Loucy (cell line): ENCODE results near the gene MVD.

Experiments
- H2AFZ ChIP-seq: fragments of 200-600 bp; sonication (generic); 2 replicates; pipeline ENCODE4 v1.6.0; 2016; ENCODE audit warnings: antibody characterized with exemption, mild to moderate bottlenecking, low read length, moderate library complexity
- H3F3A ChIP-seq: fragments of 200-600 bp; 2 replicates; pipeline ENCODE4 v1.6.0; 2016; ENCODE audit warnings: antibody characterized with exemption, low read depth, mild to moderate bottlenecking
- H3K27me3 ChIP-seq: fragments of 200-600 bp; sonication (generic); 2 replicates; pipeline ENCODE4 v1.6.1; 2014; ENCODE audit warnings: low read length, mild to moderate bottlenecking; ENCODE audit not compliant: insufficient read depth, poor library complexity, severe bottlenecking
- H3K36me3 ChIP-seq: fragments of 200-600 bp; sonication (generic); 2 replicates; pipeline ENCODE4 v1.6.1; 2016; ENCODE audit warnings: low read length; ENCODE audit not compliant: insufficient read depth
- H3K4me1 ChIP-seq: fragments of 200-600 bp; sonication (generic); 2 replicates; pipeline ENCODE4 v1.5.1; 2014; ENCODE audit warnings: low read length, mild to moderate bottlenecking; ENCODE audit not compliant: insufficient read depth, poor library complexity, severe bottlenecking
- H3K4me2 ChIP-seq: fragments of 200-600 bp; sonication (generic); 2 replicates; pipeline ENCODE4 v1.6.0; 2014; ENCODE audit warnings: antibody characterized with exemption, low read length, low read depth, mild to moderate bottlenecking; ENCODE audit not compliant: poor library complexity, severe bottlenecking
- H3K4me3 ChIP-seq: fragments of 200-600 bp; sonication (generic); 2 replicates; pipeline ENCODE4 v1.5.1; 2014; ENCODE audit warnings: low read length, mild to moderate bottlenecking, mixed read lengths; ENCODE audit not compliant: poor library complexity, severe bottlenecking
- H3K79me2 ChIP-seq: fragments of 200-600 bp; sonication (generic); 2 replicates; pipeline ENCODE4 v1.6.1; 2014; ENCODE audit warnings: low read length; ENCODE audit not compliant: insufficient read depth
- H3K9ac ChIP-seq: fragments of 200-600 bp; sonication (generic); 2 replicates; pipeline ENCODE4 v1.6.0; 2014; ENCODE audit warnings: mild to moderate bottlenecking, low read depth, low read length, moderate library complexity; ENCODE audit not compliant: poor library complexity, severe bottlenecking
- H3K9me2 ChIP-seq: fragments of 200-600 bp; sonication (generic); replicated peaks from 2 replicates; pipeline ENCODE4 v1.6.1; 2016; ENCODE audit warnings: low read depth, low read length, mixed read lengths
- H3K9me3 ChIP-seq: fragments of 200-600 bp; sonication (generic); 2 replicates; pipeline ENCODE4 v1.6.1; 2014; ENCODE audit warnings: mild to moderate bottlenecking, antibody characterized with exemption, low read length, low read depth; ENCODE audit not compliant: insufficient read depth
- H4K20me1 ChIP-seq: fragments of 200-600 bp; sonication (generic); 2 replicates; pipeline ENCODE4 v1.6.0; 2014; ENCODE audit warnings: antibody characterized with exemption, low read length, mild to moderate bottlenecking; ENCODE audit not compliant: insufficient read depth, poor library complexity, severe bottlenecking
- EZH2phosphoT487 ChIP-seq: fragments of 200-600 bp; IDR thresholded peaks from 2 replicates; pipeline ENCODE4 v1.6.1; 2018; ENCODE audit warnings: antibody characterized with exemption, mild to moderate bottlenecking, moderate library complexity, borderline replicate concordance
- TF ChIP-seq, protein P1 (sequence below): fragments of 200-600 bp; sonication (generic); conservative IDR thresholded peaks from 2 replicates; pipeline ENCODE4 v1.5.1; 2014; ENCODE audit warnings: mild to moderate bottlenecking, antibody characterized with exemption, low read length

Gene MVD

DNA sequence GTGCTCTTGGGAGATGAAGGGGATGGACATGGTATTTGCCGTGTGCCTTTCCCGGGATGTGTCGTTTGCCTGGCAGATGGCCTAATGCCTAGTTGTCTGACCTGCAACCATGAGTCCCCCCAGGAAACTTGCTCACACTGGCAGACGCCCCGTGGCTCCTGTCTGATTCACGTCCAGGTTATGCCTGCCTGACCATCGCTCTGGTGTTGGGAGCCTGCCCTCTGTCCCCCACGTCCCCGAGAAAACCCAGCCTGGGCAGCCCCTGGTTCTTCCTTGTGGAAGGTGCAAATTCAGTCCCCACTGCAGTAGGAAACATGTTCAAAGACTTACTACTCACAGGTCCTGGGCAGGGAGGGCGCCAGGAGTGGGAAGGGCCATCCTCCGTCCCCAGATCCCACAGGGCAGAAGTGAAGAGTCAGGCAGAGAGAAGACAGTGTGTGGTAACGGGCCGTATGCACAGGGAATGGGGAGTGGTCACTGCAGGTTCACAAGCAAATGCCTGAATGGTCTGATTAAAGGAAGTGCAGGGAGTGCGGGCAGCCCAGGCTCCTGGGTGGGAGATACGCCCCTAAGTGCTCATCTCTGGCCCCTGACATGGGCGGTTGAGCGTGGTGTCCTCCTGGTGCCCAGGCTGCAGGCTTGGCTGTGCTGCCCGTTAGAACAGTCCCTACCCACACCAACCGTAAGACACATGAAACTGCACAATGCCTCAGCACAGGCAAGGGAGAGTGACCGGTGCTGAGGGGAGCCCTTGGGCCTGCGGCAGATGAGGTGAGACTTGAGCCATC lies 27.6 kb upstream of the MVD start:
- Histone ChIP-seq H3K9me2 (no peaks in the 10 kb centered on the region), H3K4me2 (no peak overlapping the region), H3K4me1 (peaks cover 3% of the 10 kb centered on the region), H3K9ac (no peak overlapping the region), H3F3A (no peaks in the 10 kb centered on the region), H3K36me3 (no peaks in the 10 kb centered on the region), H4K20me1 (no peaks in the 10 kb centered on the region), H2AFZ (no peak overlapping the region), H3K27me3 (no peaks in the 10 kb centered on the region), H3K9me3 (no peaks in the 10 kb centered on the region), H3K79me2 (no peaks in the 10 kb centered on the region), H3K4me3 (no peak overlapping the region)
- TF ChIP-seq, protein P1, sequence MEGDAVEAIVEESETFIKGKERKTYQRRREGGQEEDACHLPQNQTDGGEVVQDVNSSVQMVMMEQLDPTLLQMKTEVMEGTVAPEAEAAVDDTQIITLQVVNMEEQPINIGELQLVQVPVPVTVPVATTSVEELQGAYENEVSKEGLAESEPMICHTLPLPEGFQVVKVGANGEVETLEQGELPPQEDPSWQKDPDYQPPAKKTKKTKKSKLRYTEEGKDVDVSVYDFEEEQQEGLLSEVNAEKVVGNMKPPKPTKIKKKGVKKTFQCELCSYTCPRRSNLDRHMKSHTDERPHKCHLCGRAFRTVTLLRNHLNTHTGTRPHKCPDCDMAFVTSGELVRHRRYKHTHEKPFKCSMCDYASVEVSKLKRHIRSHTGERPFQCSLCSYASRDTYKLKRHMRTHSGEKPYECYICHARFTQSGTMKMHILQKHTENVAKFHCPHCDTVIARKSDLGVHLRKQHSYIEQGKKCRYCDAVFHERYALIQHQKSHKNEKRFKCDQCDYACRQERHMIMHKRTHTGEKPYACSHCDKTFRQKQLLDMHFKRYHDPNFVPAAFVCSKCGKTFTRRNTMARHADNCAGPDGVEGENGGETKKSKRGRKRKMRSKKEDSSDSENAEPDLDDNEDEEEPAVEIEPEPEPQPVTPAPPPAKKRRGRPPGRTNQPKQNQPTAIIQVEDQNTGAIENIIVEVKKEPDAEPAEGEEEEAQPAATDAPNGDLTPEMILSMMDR, result no peak
- no peak for TF ChIP-seq EZH2phosphoT487

DNA sequence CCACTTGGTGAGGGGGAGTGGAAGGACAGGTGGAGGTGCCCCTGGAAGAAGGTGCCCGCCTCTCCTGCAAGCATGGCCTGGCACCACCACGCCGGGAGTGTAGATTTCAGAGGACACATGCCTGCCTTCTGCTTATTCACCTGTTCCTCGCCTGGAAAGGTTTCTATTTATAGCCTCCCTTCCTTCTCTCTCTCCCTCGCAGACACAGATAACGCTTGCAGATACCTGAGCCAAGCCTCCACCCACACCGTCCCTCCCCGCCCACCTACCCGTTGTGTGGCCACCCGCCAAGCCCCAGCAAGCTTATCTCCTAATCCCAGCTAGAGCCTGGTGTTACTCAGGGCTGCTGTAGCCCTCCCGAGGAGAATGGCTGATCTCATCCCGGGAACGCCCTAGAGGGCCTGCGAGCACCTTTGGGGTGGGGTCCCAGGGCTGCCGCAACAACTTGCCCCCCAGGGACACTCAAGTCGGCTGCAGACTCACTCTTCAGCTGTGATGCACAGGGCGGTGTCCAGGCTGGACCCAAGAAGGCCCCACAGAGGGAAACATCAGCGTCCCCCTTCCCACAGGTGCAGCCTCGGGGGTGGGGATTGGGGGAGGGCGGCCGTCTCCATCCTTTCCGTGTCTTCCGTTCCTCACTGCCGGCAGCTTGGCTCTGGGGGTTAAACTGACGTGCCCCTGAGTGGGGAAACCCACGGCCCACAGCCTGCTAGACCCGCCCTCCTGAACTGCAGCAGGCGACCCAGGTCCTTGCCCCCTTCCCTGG lies 25.3 kb upstream of the MVD start:
- Histone ChIP-seq H3K27me3 (no peaks in the 10 kb centered on the region), H3K79me2 (no peaks in the 10 kb centered on the region), H3K9me2 (no peaks in the 10 kb centered on the region), H3K9me3 (no peaks in the 10 kb centered on the region), H3K4me2 (no peak overlapping the region), H3K36me3 (no peaks in the 10 kb centered on the region), H3K9ac (no peak overlapping the region), H2AFZ (no peak overlapping the region), H3K4me1 (peaks cover 6% of the 10 kb centered on the region), H3K4me3 (no peak overlapping the region), H3F3A (no peaks in the 10 kb centered on the region), H4K20me1 (no peaks in the 10 kb centered on the region)
- no peak for TF ChIP-seq EZH2phosphoT487
- TF ChIP-seq, protein P1, result no peak

DNA sequence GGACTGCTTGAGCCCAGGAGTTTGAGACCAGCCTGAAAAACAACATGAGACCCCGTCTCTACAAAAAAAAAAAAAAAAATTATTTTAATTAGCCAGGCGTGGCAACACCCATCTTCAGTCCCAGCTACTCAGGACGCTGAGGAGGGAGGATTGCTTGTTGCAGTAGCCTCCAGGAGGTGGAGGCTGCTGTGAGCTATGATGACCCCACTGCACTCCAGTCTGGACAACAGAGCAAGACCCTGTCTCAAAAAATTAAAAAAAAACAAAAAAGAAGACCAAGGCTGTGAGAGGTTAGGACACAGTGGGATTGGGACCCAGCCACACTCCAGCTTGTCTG lies 24.8 kb upstream of the MVD start:
- H3K9me3 ChIP-seq, result no peaks in the 10 kb centered on the region
- H3K27me3 ChIP-seq, result no peaks in the 10 kb centered on the region
- H3F3A ChIP-seq, result no peaks in the 10 kb centered on the region
- no peaks in the 10 kb centered on the region for H3K9me2 ChIP-seq
- H3K4me2 ChIP-seq, result no peak overlapping the region
- no peaks in the 10 kb centered on the region for H3K79me2 ChIP-seq
- H3K4me1 ChIP-seq, result peaks cover 6% of the 10 kb centered on the region
- TF ChIP-seq, protein P1, result no peak
- no peak for TF ChIP-seq EZH2phosphoT487
- H3K36me3 ChIP-seq, result no peaks in the 10 kb centered on the region
- H2AFZ ChIP-seq, result no peak overlapping the region
- H4K20me1 ChIP-seq, result no peaks in the 10 kb centered on the region
- H3K9ac ChIP-seq, result no peak overlapping the region
- no peak overlapping the region for H3K4me3 ChIP-seq
